ENCODE data around the gene LTBP1.

- TF ChIP-seq CTCF (IDR thresholded peaks at IDR 0.05) (no peak), POLR2A (IDR thresholded peaks at IDR 0.05) (no peak)
Observed at GRCh38 chr2:32993005-32993539, 46.3 kb downstream of the LTBP1 start.
